IPS-18c (cell line): ENCODE measurements around the gene ARHGEF4.
"Not testable (repeated sequence)": the region's sequence is repeated elsewhere in the genome, so short reads cannot be mapped to it uniquely, and the experiment has no call there.

Source experiments
- H3K4me3 ChIP-seq: 2 replicates; pipeline ENCODE4 v1.7.0; 2013; ENCODE audit warnings: low read depth, mild to moderate bottlenecking, low read length, moderate library complexity; ENCODE audit not compliant: insufficient read depth
- H3K9me3 ChIP-seq: one replicate; pipeline ENCODE4 v1.6.1; 2013; ENCODE audit warnings: mild to moderate bottlenecking, low read length, moderate library complexity; ENCODE audit not compliant: control insufficient read depth, insufficient read depth

The ARHGEF4 gene

GRCh38 chr2:130963849-130964793, 127.4 kb downstream of the ARHGEF4 start:
- Histone ChIP-seq H3K4me3 (peak overlapping the region; percentile 47), H3K9me3 (no peaks in the 10 kb centered on the region)

- H3K4me3 ChIP-seq, result no peak overlapping the region
- H3K9me3 ChIP-seq, result no peaks in the 10 kb centered on the region
These were observed 128.2 kb downstream of the ARHGEF4 start for GRCh38 chr2:130964931-130965330.

- H3K9me3 ChIP-seq, result no peaks in the 10 kb centered on the region
- no peak overlapping the region for H3K4me3 ChIP-seq
These were observed 129.5 kb downstream of the ARHGEF4 start for GRCh38 chr2:130966149-130966774.

- Histone ChIP-seq H3K4me3 (no peak overlapping the region), H3K9me3 (no peaks in the 10 kb centered on the region)
These were observed 130.2 kb downstream of the ARHGEF4 start for GRCh38 chr2:130966775-130967490.

GRCh38 chr2:130972410-130972809, 135.7 kb downstream of the ARHGEF4 start:
- Histone ChIP-seq H3K9me3 (no peaks in the 10 kb centered on the region), H3K4me3 (no peak overlapping the region)

- Histone ChIP-seq H3K9me3 (peaks cover 4% of the 10 kb centered on the region), H3K4me3 (no peak overlapping the region)
These were observed 139.0 kb downstream of the ARHGEF4 start for GRCh38 chr2:130975729-130976128.

- no peak overlapping the region for H3K4me3 ChIP-seq
- peaks cover 4% of the 10 kb centered on the region for H3K9me3 ChIP-seq
These were observed 140.0 kb downstream of the ARHGEF4 start for GRCh38 chr2:130976591-130977237.

- no peak overlapping the region for H3K4me3 ChIP-seq
- H3K9me3 ChIP-seq, result peaks cover 4% of the 10 kb centered on the region
These were observed 140.8 kb downstream of the ARHGEF4 start for GRCh38 chr2:130977461-130978050.

GRCh38 chr2:130981667-130982066, 145.0 kb downstream of the ARHGEF4 start:
- H3K9me3 ChIP-seq, result peaks cover 4% of the 10 kb centered on the region
- H3K4me3 ChIP-seq, result no peak overlapping the region

- no peaks in the 10 kb centered on the region for H3K9me3 ChIP-seq
- H3K4me3 ChIP-seq, result no peak overlapping the region
These were observed 148.6 kb downstream of the ARHGEF4 start for GRCh38 chr2:130985206-130985780.

- Histone ChIP-seq H3K9me3 (no peaks in the 10 kb centered on the region), H3K4me3 (no peak overlapping the region)
These were observed 149.3 kb downstream of the ARHGEF4 start for GRCh38 chr2:130985831-130986649.

- Histone ChIP-seq H3K4me3 (no peak overlapping the region), H3K9me3 (no peaks in the 10 kb centered on the region)
These were observed 150.3 kb downstream of the ARHGEF4 start for GRCh38 chr2:130986890-130987493.

GRCh38 chr2:130987519-130988425, 151.1 kb downstream of the ARHGEF4 start:
- no peaks in the 10 kb centered on the region for H3K9me3 ChIP-seq
- H3K4me3 ChIP-seq, result no peak overlapping the region

- H3K4me3 ChIP-seq, H3K9me3 ChIP-seq: not testable (repeated sequence)
These were observed 154.7 kb downstream of the ARHGEF4 start for GRCh38 chr2:130991446-130991845.

- not testable (repeated sequence) for H3K9me3 ChIP-seq, H3K4me3 ChIP-seq
These were observed 155.3 kb downstream of the ARHGEF4 start for GRCh38 chr2:130992003-130992402.
